ENCODE data around the gene RESP18. TPM values are rescaled to one million over a fixed set of nuclear protein-coding genes. Genes with fewer than 3 reads are reported as not detected.
"Not testable (repeated sequence)": the region's sequence is repeated elsewhere in the genome, so short reads cannot be mapped to it uniquely, and the experiment has no call there.

Gene RESP18
- total and polyA plus RNA-seq, 2 of the 4 experiments (the other 2 are of a cell fraction) = not detected

DNA sequence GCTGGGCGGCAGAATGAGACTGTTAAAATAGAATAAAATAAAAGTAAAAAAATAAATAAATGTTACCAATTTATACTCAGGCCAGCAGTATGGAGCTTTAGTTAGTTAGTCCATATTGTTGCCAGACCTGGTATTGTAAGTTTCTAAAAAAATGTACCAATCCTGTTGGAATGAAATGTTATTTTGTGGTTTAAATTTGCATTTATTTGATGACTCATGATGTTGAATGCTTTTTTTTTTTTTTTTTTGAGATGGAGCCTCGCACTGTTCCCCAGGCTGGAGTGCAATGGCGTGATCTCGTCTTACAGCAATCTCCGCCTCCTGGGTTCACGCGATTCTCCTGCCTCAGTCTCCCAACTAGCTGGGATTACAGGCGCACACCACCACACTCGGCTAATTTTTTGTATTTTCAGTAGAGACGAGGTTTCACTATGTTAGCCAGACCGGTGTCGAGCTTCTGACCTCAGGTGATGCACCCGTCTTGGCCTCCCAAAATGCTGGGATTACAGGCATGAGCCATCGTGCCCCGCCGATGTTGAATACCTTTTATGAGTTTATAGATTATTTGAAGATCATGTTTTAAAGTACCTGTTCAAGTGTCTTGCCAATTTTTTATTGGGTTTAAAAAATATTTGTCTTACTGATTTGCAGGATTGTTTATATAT lies 17.6 kb downstream of the RESP18 start:
- H4K5ac ChIP-seq (ENCODE audit: low read depth, low read length) = no peak overlapping the region
- no peak overlapping the region for H3K56ac ChIP-seq (ENCODE audit: extremely low read depth, insufficient read depth, low read length)
- H3K14ac ChIP-seq (replicated peaks; ENCODE audit: low read depth, low read length) = no peak overlapping the region
- ChIA-PET CTCF (interaction anchor here (0.6 kb wide), 1 partner anchor 19 kb away, joined by 3 read pairs; no protein-coding TSS in a partner anchor), POLR2A (ENCODE audit: unreplicated experiment) (no interaction called here)
- no peak overlapping the region for H2AK5ac ChIP-seq (ENCODE audit: low read depth, low read length)
- no peak overlapping the region for H2BK15ac ChIP-seq (ENCODE audit: low read depth, low read length)
- no peak overlapping the region for H3K4ac ChIP-seq (ENCODE audit: low read depth, low read length)
- in situ Hi-C loops (cut with MboI; ENCODE audit: low sequenced_read_pairs) = no loop called here
- no peak overlapping the region for H3K9ac ChIP-seq (ENCODE audit: low read depth, low read length)
- ATAC-seq (ENCODE audit: low read depth) (no peak), DNase-seq (peak; percentile 20)
- H3K27ac ChIP-seq (ENCODE audit: insufficient read depth, low read length) = no peak overlapping the region
- H3K4me1 ChIP-seq (ENCODE audit: control insufficient read depth, insufficient read depth, low read length) = no peaks in the 10 kb centered on the region
- H4K8ac ChIP-seq (ENCODE audit: low read depth in 2 of 2, low read length in 2 of 2) = no peak overlapping the region
- H3K4me2 ChIP-seq (ENCODE audit: low read depth, low read length) = no peak overlapping the region
- peak; percentile 55; the same call in 1 of the 2 replicates for TF ChIP-seq MAFK (IDR thresholded peaks at IDR 0.05; ENCODE audit: low read depth, low read length)
- no peak for TF ChIP-seq MXI1 (IDR thresholded peaks at IDR 0.05; ENCODE audit: borderline replicate concordance, low read depth, low read length)
- no peak for TF ChIP-seq RAD21 (IDR thresholded peaks at IDR 0.05; ENCODE audit: low read length)
- H2BK5ac ChIP-seq (ENCODE audit: low read depth, low read length, poor library complexity, severe bottlenecking) = no peak overlapping the region
- dilution Hi-C loops (cut with HindIII; ENCODE audit: low sequenced_read_pairs, unreplicated experiment) = no loop called here
- intact Hi-C loops (cut with micrococcal nuclease) = no loop called here
- no peak overlapping the region for H4K91ac ChIP-seq (ENCODE audit: insufficient read depth, low read depth, low read length)
- no peaks in the 10 kb centered on the region for H3K36me3 ChIP-seq (ENCODE audit: control insufficient read depth, insufficient read depth, low read length)
- no peak overlapping the region for H3K23ac ChIP-seq (ENCODE audit: low read depth, low read length)
- H3K18ac ChIP-seq (ENCODE audit: low read depth, low read length) = no peak overlapping the region
- H2BK120ac ChIP-seq (ENCODE audit: low read depth, low read length) = no peak overlapping the region
- no peak overlapping the region for H3K4me3 ChIP-seq (ENCODE audit: insufficient read depth, low read depth, low read length)
- H2AK9ac ChIP-seq (replicated peaks; ENCODE audit: low read depth, low read length, poor library complexity) = no peak overlapping the region
- H2BK20ac ChIP-seq (ENCODE audit: low read depth, low read length) = no peak overlapping the region
- no TSS peak for BruUV-seq (replicated peaks)
- no peaks in the 10 kb centered on the region for H3K9me1 ChIP-seq (ENCODE audit: insufficient read depth, low read length)
- H3K27me3 ChIP-seq (ENCODE audit: control insufficient read depth, insufficient read depth, low read length) = peaks cover 3% of the 10 kb centered on the region
- H4K20me1 ChIP-seq (ENCODE audit: insufficient read depth, low read length) = no peaks in the 10 kb centered on the region
- no peaks in the 10 kb centered on the region for H3K9me3 ChIP-seq (ENCODE audit: control insufficient read depth, insufficient read depth, low read length)
- no peak overlapping the region for H2AFZ ChIP-seq (replicated peaks; ENCODE audit: low read length, poor library complexity)
- WGBS, 2 experiments (ENCODE audit: extremely low coverage in 2 of 2, insufficient read length in 1 of 2) = 70% methylated on average over 2 of the region's 16 CpGs; no CpG with 5 or more reads in 1 of the 2 experiments
- H3K79me1 ChIP-seq (ENCODE audit: low read depth in 1 of 2, low read length in 2 of 2) = no peaks in the 10 kb centered on the region

DNA sequence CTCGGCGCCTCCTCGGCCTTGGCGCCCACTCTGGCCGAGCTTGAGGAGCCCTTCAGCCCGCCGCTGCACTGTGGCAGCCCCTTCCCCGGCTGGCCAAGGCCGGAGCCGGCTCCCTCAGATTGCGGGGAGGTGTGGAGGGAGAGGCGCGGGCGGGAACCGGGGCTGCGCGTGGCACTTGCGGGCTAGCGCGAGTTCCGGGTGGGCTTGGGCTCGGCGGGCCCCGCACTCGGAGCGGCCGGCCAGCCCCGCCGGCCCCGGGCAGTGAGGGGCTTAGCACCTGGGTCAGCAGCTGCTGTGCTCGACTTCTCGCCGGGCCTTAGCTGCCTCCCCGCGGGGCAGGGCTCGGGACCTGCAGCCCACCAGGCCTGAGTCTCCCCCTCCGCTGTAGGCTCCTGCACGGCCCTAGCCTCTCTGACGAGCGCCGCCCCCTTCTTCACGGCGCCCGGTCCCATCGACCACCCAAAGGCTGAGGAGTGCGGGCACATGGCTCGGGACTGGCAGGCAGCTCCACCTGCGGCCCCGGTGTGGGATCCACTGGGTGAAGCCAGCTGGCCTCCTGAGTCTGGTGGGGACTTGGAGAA lies 19.8 kb downstream of the RESP18 start:
- H4K5ac ChIP-seq (ENCODE audit: low read depth, low read length); H4K8ac ChIP-seq (ENCODE audit: low read depth in 2 of 2, low read length in 2 of 2); H3K4me1 ChIP-seq (ENCODE audit: control insufficient read depth, insufficient read depth, low read length); H3K14ac ChIP-seq (replicated peaks; ENCODE audit: low read depth, low read length); H2AFZ ChIP-seq (replicated peaks; ENCODE audit: low read length, poor library complexity); H3K9ac ChIP-seq (ENCODE audit: low read depth, low read length); H2AK9ac ChIP-seq (replicated peaks; ENCODE audit: low read depth, low read length, poor library complexity); H3K9me3 ChIP-seq (ENCODE audit: control insufficient read depth, insufficient read depth, low read length); dilution Hi-C loops (cut with HindIII; ENCODE audit: low sequenced_read_pairs, unreplicated experiment); H3K36me3 ChIP-seq (ENCODE audit: control insufficient read depth, insufficient read depth, low read length); H3K4ac ChIP-seq (ENCODE audit: low read depth, low read length); H3K79me1 ChIP-seq (ENCODE audit: low read depth in 1 of 2, low read length in 2 of 2); H2BK120ac ChIP-seq (ENCODE audit: low read depth, low read length); H3K18ac ChIP-seq (ENCODE audit: low read depth, low read length); H3K4me3 ChIP-seq (ENCODE audit: insufficient read depth, low read depth, low read length); H2BK5ac ChIP-seq (ENCODE audit: low read depth, low read length, poor library complexity, severe bottlenecking); H3K27me3 ChIP-seq (ENCODE audit: control insufficient read depth, insufficient read depth, low read length); intact Hi-C loops (cut with micrococcal nuclease); ATAC-seq (ENCODE audit: low read depth); H2BK15ac ChIP-seq (ENCODE audit: low read depth, low read length); DNase-seq; H2BK20ac ChIP-seq (ENCODE audit: low read depth, low read length); H4K20me1 ChIP-seq (ENCODE audit: insufficient read depth, low read length); POLR2A ChIA-PET (ENCODE audit: unreplicated experiment); H2AK5ac ChIP-seq (ENCODE audit: low read depth, low read length); H3K4me2 ChIP-seq (ENCODE audit: low read depth, low read length); H3K23ac ChIP-seq (ENCODE audit: low read depth, low read length); H3K27ac ChIP-seq (ENCODE audit: insufficient read depth, low read length); in situ Hi-C loops (cut with MboI; ENCODE audit: low sequenced_read_pairs); H3K9me1 ChIP-seq (ENCODE audit: insufficient read depth, low read length); H3K56ac ChIP-seq (ENCODE audit: extremely low read depth, insufficient read depth, low read length); H4K91ac ChIP-seq (ENCODE audit: insufficient read depth, low read depth, low read length); BruUV-seq (replicated peaks): not testable (repeated sequence)
- CTCF ChIA-PET = interaction anchor here (1.6 kb wide), 1 partner anchor 18 kb away, joined by 5 read pairs; no protein-coding TSS in a partner anchor
- 100% methylated on average over 5 of the region's 49 CpGs; no CpG with 5 or more reads in 1 of the 2 experiments for WGBS, 2 experiments (ENCODE audit: extremely low coverage in 2 of 2, insufficient read length in 1 of 2)

Measured in IMR-90 (cell line).